Kidney capillary endothelial cell (primary cell): ENCODE results near the gene ANKRD39.
"Not testable (repeated sequence)": the region's sequence is repeated elsewhere in the genome, so short reads cannot be mapped to it uniquely, and the experiment has no call there.

Source experiments
- DNase-seq: peaks from one replicate; pipeline ENCODE4 v3.0.0-alpha.2; 2018; ENCODE audit warnings: low spot score

ANKRD39 gene

GRCh38 chr2:96870626-96871255 is 12.9 kb upstream of the ANKRD39 start:
- no peak for DNase-seq

DNA sequence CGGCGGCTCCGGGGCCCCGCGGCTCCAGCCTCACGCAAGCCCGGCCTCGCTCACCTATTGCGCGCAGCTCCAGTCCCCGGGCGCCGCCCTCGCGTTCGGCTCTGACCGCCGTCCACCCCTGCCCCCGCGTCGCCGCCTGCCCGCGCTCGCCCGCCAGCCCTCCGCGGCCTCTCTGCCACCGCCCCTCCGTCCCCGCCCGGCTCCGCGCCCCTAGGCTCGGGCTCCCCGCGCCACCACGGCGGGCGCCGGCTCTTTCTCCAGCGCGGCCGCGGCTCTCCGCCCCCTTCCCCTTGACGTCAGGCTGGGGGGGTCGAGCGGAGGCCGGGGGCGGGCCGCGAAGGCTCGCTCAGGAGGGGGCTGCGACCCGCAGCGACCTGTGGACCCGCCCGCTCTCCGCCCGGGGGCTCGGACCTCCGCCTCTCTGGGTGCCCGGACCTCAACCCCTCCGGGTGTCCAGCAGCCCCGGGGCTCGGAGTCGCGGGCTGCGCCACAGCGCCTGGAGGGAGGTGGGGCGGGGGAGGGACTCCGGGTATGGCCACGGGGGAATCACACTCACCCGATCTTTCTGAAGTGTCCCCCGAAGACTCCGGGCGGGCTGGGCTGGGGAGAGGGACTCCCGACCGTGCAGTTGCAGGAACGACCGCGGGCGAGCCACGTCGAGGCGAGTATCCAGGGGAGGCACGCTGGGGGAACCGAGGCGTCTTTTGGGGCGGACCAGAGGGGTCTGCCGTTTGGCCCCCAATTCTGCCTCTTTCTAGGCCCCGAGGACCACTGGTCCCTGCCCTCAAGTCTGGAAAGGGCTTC is 12.2 kb upstream of the ANKRD39 start, which contains the start of gene SEMA4C:
TSS of gene SEMA4C (minus strand) at position 259 of the 804 bp plus-strand sequence. CDS start 2,194 bp downstream, outside the sequence.
- no peak for DNase-seq

- DNase-seq, result no peak
These were observed 11.5 kb upstream of the ANKRD39 start for GRCh38 chr2:96869281-96869821.

DNA sequence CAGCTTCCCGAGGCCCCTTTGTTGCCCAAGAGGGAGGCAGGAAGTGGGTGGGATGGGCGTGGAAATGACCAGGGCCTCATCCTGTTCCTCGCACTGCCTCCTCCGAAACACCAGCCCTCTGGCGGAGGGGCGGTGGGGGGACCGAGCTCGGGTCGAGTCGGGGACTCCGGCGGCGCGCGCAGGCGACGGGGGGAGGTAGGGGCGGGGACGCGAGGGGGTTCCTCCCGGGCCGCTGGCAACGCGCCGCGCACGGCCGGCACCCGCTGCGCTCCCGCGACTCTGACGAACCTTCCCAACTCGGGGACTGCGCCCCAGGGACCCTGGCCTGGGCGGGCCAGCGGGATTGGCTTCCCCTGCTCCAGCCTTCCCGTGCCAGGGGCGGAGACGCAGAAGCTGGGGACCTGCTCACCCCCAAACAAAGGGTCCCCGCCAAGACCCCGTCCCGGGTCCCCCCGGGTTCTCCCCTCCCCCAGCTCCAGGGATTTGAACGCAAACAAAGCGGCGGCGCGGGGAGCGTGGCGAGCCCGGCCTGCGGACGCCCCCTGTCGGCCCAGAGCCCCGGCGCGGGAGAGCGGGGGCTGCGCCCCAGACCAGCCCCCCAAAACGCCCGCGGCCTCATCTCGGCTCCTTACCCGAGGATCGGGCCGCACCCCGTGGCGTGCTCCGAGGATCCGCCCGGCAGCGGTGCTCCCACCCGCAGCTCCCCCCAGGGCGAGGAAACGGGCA is 10.9 kb upstream of the ANKRD39 start:
- peak; percentile 79 for DNase-seq

- no peak for DNase-seq
These were observed 10.1 kb upstream of the ANKRD39 start for GRCh38 chr2:96867756-96868554.

- DNase-seq, result no peak
These were observed 9.4 kb upstream of the ANKRD39 start for GRCh38 chr2:96866986-96867755.

DNA sequence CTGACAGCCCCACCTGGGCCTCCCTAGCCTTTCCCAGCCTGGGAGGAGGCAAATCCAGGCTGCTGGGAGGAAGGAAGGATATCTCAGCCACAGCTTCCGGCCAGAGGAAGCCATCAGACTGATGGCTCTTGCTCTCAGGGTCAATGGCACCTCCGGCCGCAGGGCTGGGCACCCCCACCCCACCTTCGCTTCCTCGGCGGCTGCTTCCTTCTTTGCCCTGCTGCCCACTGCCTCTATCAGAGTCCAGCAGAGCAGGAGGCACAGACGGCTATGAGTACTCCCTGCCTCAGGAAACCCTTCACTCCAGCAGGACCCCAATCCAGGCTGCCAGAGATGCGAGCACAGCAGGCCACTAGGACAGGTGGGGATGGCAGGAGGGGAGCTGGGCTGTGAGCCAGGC is 8.8 kb upstream of the ANKRD39 start:
- DNase-seq, result peak; percentile 82

- DNase-seq, result no peak
These were observed 8.3 kb upstream of the ANKRD39 start for GRCh38 chr2:96866149-96866548.

GRCh38 chr2:96865654-96866053 is 7.8 kb upstream of the ANKRD39 start:
- DNase-seq, result no peak

GRCh38 chr2:96864343-96865091 is 6.7 kb upstream of the ANKRD39 start:
- DNase-seq, result no peak

DNA sequence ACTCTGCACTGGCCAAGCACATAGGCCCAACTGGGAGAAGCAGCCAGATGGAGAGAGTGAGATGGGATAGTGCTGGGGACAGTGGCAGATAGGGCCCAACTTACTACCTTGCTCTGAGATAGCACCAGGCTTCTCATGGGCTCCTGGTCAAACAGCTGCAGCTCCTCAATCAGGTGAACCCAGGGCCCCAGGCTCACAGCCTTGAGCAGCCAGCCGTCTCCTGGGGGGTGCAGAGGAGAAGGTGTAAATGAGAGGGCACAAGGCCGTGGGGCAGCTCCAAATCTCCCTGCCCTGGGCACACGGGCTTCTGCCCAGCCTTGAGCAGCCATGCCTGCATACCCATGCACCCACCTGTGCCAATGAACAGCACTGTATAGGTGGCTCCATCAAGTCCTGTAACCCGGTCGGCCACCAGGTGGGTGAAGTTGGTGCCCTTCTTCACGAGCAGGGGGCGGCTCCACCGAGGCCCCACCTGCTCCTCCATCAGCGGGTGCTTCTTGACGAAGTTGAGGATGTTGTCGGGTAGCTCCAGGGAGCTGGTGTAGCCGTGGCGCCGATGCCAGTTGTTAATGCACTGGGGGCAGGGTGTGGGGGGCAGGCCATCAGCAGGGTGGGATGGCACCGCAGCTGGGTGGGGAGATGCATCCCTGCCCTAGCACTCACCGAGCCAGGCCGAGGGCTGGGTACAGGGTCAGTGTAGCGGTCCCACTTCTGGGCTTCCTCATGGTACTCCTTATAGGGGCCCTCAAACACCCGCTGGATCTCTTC is 5.9 kb upstream of the ANKRD39 start:
- DNase-seq, result no peak

GRCh38 chr2:96863056-96863455 is 5.2 kb upstream of the ANKRD39 start:
- not testable (repeated sequence) for DNase-seq

GRCh38 chr2:96861074-96861473 is 3.3 kb upstream of the ANKRD39 start:
- DNase-seq, result no peak

DNA sequence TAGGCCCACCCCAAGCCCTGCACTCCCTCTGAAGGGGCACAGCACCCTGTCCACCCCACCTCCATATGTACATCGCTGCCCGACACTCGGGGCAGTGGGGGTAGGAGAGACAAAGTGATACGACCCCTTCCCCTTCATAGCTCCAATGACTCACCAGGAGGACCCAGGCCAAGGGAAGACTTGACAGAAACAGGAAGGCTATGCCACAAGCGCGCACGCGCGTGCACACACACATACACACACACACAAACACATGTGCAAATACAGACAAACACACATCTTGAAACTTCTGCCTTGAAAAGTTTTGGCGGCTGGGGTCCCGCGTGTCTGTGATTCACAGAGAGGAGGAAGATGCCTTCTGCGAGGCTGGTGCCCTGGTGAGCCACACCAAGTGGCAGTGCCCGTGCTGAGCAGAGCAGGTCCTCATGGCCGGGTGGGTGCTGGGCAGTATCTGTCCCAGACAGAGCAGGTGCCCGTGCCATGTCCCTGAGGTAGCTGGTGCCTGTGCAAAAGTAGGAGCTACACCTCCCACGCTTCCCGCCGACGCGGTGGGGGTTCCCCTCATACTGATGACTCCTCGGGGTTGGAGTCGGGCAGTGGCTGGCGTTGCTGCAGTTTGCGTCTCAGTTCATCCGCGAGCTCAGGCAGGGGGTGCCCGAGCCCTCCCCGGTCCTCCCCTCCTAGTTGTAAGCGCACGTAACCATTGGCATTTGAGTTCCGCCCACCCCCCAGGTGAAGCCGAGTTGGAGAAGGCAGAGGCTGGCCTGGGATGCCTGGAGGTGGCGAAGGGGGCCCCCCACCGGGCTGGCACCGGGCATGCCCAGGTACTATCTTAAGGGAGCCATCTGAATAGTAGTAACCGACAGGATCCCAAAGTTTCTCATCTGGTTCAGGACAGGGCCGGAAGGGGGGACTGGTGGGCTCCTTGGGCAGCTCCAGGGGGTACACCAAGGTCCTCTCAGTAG is 2.5 kb upstream of the ANKRD39 start:
- no peak for DNase-seq

DNA sequence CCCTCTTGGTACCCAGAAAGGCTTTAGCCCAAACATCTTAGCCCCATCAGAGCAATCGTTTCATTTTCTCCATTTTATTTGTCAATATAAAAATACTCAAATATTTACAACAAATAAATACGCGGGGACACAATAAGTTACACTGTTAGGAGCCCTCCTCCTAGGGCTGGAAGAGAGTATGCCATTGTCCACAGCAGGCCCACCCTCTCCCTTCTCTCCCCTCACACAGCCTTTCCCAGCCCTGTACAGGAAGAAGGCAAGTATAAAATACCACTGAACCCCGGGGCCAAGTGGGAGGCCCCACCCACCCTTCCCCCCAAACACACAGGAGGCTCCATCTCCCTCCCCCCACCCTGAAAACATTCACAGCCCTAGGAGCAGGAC is 1.9 kb upstream of the ANKRD39 start:
- DNase-seq, result no peak

GRCh38 chr2:96859099-96859649 is 1.4 kb upstream of the ANKRD39 start:
- no peak for DNase-seq

GRCh38 chr2:96856776-96857666 is 795 bp downstream of the ANKRD39 start:
- DNase-seq, result no peak
